Measurements from ENCODE around the gene EP400.

GRCh38 chr12:131909081-131909751 is 40.5 kb upstream of the EP400 start:
- no peak for TF ChIP-seq CTCF (IDR thresholded peaks at IDR 0.05)
- TF ChIP-seq POLR2A (IDR thresholded peaks at IDR 0.05), result no peak
